Osteocyte (in vitro differentiated cells): Measurements from ENCODE around the gene MAP4K4. TPM values are rescaled to one million over a fixed set of nuclear protein-coding genes. Genes with fewer than 3 reads are reported as not detected.

Experiments
- DNase-seq: peaks from one replicate; pipeline ENCODE4 v3.0.0; 2021; ENCODE audit warnings: mixed read lengths; ENCODE audit not compliant: unreplicated experiment; ENCODE audit errors: extremely low spot score
- H3K27ac Mint-ChIP-seq: one replicate; pipeline ENCODE4 v1.8.0; 2021; ENCODE audit warnings: mild to moderate bottlenecking, mixed read lengths; ENCODE audit not compliant: unreplicated experiment
- H3K27me3 Mint-ChIP-seq: one replicate; pipeline ENCODE4 v1.8.0; 2021; ENCODE audit warnings: mixed read lengths; ENCODE audit not compliant: unreplicated experiment
- H3K36me3 Mint-ChIP-seq: one replicate; pipeline ENCODE4 v1.8.0; 2021; ENCODE audit warnings: mixed read lengths; ENCODE audit not compliant: unreplicated experiment
- H3K4me1 Mint-ChIP-seq: one replicate; pipeline ENCODE4 v1.8.0; 2021; ENCODE audit warnings: mixed read lengths; ENCODE audit not compliant: unreplicated experiment
- H3K4me3 Mint-ChIP-seq: one replicate; pipeline ENCODE4 v1.8.0; 2021; ENCODE audit warnings: mild to moderate bottlenecking, moderate library complexity, mixed read lengths; ENCODE audit not compliant: unreplicated experiment
- H3K9me3 Mint-ChIP-seq: one replicate; pipeline ENCODE4 v1.8.0; 2021; ENCODE audit warnings: mixed read lengths; ENCODE audit not compliant: unreplicated experiment
- CTCF ChIP-seq: fragments of 200-600 bp; sonication (generic); IDR thresholded peaks from 2 replicates; pipeline ENCODE4 v1.5.0; 2021; ENCODE audit warnings: antibody characterized with exemption, mild to moderate bottlenecking, moderate library complexity
- total RNA-seq: library from RNA; stranded (reverse); gene quantifications from 2 replicates; pipeline ENCODE4 v1.2.1, GENCODE V29; 2021

The MAP4K4 gene
- total RNA-seq, 1 donor from 2014 or later, result 126 TPM

- Mint-ChIP-seq H3K4me1 (peaks cover 32% of the 10 kb centered on the region), H3K4me3 (no peak overlapping the region), H3K27ac (no peak overlapping the region), H3K9me3 (no peaks in the 10 kb centered on the region), H3K36me3 (peaks cover 15% of the 10 kb centered on the region), H3K27me3 (no peaks in the 10 kb centered on the region)
- no peak for TF ChIP-seq CTCF
- no peak for DNase-seq
Observed at GRCh38 chr2:101795033-101795432, 97.5 kb downstream of the MAP4K4 start.

- TF ChIP-seq CTCF, result no peak
- Mint-ChIP-seq H3K4me1 (peaks cover 17% of the 10 kb centered on the region), H3K27me3 (no peaks in the 10 kb centered on the region), H3K9me3 (no peaks in the 10 kb centered on the region), H3K4me3 (no peak overlapping the region), H3K36me3 (peaks cover 2% of the 10 kb centered on the region), H3K27ac (peak overlapping the region; percentile 0)
- DNase-seq, result no peak
Observed at GRCh38 chr2:101796825-101797600, 99.5 kb downstream of the MAP4K4 start.

- TF ChIP-seq CTCF, result no peak
- H3K36me3 Mint-ChIP-seq, result no peaks in the 10 kb centered on the region
- H3K9me3 Mint-ChIP-seq, result no peaks in the 10 kb centered on the region
- no peak for DNase-seq
- no peak overlapping the region for H3K4me3 Mint-ChIP-seq
- no peak overlapping the region for H3K27ac Mint-ChIP-seq
- H3K27me3 Mint-ChIP-seq, result no peaks in the 10 kb centered on the region
- peaks cover 34% of the 10 kb centered on the region for H3K4me1 Mint-ChIP-seq
Observed at GRCh38 chr2:101801496-101801895, 104.0 kb downstream of the MAP4K4 start.

GRCh38 chr2:101802329-101802728 is 104.8 kb downstream of the MAP4K4 start:
- Mint-ChIP-seq H3K4me1 (peaks cover 42% of the 10 kb centered on the region), H3K36me3 (no peaks in the 10 kb centered on the region), H3K27me3 (no peaks in the 10 kb centered on the region), H3K9me3 (no peaks in the 10 kb centered on the region), H3K4me3 (no peak overlapping the region), H3K27ac (no peak overlapping the region)
- TF ChIP-seq CTCF, result no peak
- no peak for DNase-seq

- no peaks in the 10 kb centered on the region for H3K36me3 Mint-ChIP-seq
- no peak overlapping the region for H3K4me3 Mint-ChIP-seq
- TF ChIP-seq CTCF, result no peak
- no peaks in the 10 kb centered on the region for H3K27me3 Mint-ChIP-seq
- no peak for DNase-seq
- peaks cover 50% of the 10 kb centered on the region for H3K4me1 Mint-ChIP-seq
- H3K9me3 Mint-ChIP-seq, result no peaks in the 10 kb centered on the region
- H3K27ac Mint-ChIP-seq, result no peak overlapping the region
Observed at GRCh38 chr2:101803128-101803527, 105.6 kb downstream of the MAP4K4 start.
